ENCODE results near the gene DLX3.
"Not testable (repeated sequence)": the region's sequence is repeated elsewhere in the genome, so short reads cannot be mapped to it uniquely, and the experiment has no call there.

The DLX3 gene

DNA sequence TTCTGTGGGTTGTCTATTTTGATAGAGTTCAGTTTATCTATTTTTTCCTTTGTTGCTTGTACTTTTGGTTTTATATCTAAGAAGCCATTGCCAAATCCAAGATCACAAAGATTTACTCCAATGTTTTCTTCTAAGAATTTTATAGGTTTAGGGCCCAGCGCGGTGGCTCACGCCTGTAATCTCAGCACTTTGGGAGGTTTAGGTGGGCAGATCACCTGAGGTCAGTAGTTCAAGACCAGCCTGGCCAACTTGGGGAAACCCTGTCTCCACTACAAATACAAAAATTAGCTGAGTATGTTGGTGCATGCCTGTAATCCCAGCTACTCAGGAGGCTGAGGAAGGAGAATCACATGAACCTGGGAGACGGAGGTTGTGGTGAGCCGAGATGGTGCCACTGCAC, 47.2 kb upstream of the DLX3 start:
- H3K4me3 ChIP-seq (ENCODE audit: insufficient read depth, low read length, poor library complexity, severe bottlenecking) = no peak overlapping the region
- no peak overlapping the region for H2AFZ ChIP-seq (ENCODE audit: low read depth, low read length, severe bottlenecking)
- H3K27me3 ChIP-seq (ENCODE audit: low read length) = no peaks in the 10 kb centered on the region
- H3K9me3 ChIP-seq (ENCODE audit: insufficient read depth, low read length) = no peaks in the 10 kb centered on the region
- H3K27ac ChIP-seq (ENCODE audit: low read depth, low read length) = no peak overlapping the region
- no peaks in the 10 kb centered on the region for H3K9me2 ChIP-seq (replicated peaks; ENCODE audit: insufficient read depth, low read length)
- H3K4me2 ChIP-seq (ENCODE audit: low read depth, low read length, poor library complexity, severe bottlenecking) = no peak overlapping the region
- no peaks in the 10 kb centered on the region for H3K79me2 ChIP-seq (ENCODE audit: insufficient read depth, low read length)
- H3F3A ChIP-seq (ENCODE audit: insufficient read depth) = no peaks in the 10 kb centered on the region
- no peaks in the 10 kb centered on the region for H4K20me1 ChIP-seq (ENCODE audit: low read depth, low read length)
- no peak overlapping the region for H3K9ac ChIP-seq (ENCODE audit: low read length)
- TF ChIP-seq EZH2phosphoT487 (conservative IDR thresholded peaks at IDR 0.05; ENCODE audit: low read length) (no peak), CTCF (IDR thresholded peaks at IDR 0.05; ENCODE audit: insufficient read depth, low read length, poor library complexity, severe bottlenecking) (no peak)
- no peaks in the 10 kb centered on the region for H3K36me3 ChIP-seq (ENCODE audit: low read length)

- H3K4me2 ChIP-seq (ENCODE audit: low read depth, low read length, poor library complexity, severe bottlenecking); H3K9me3 ChIP-seq (ENCODE audit: insufficient read depth, low read length); H3K27ac ChIP-seq (ENCODE audit: low read depth, low read length); H2AFZ ChIP-seq (ENCODE audit: low read depth, low read length, severe bottlenecking); H3K9ac ChIP-seq (ENCODE audit: low read length); H3F3A ChIP-seq (ENCODE audit: insufficient read depth); H3K79me2 ChIP-seq (ENCODE audit: insufficient read depth, low read length); H3K27me3 ChIP-seq (ENCODE audit: low read length); H4K20me1 ChIP-seq (ENCODE audit: low read depth, low read length); H3K4me3 ChIP-seq (ENCODE audit: insufficient read depth, low read length, poor library complexity, severe bottlenecking); H3K36me3 ChIP-seq (ENCODE audit: low read length); H3K9me2 ChIP-seq (replicated peaks; ENCODE audit: insufficient read depth, low read length): not testable (repeated sequence)
Observed at GRCh38 chr17:50040496-50040895, 45.5 kb upstream of the DLX3 start.

- no peaks in the 10 kb centered on the region for H3K79me2 ChIP-seq (ENCODE audit: insufficient read depth, low read length)
- TF ChIP-seq CTCF (IDR thresholded peaks at IDR 0.05; ENCODE audit: insufficient read depth, low read length, poor library complexity, severe bottlenecking) (no peak), EZH2phosphoT487 (conservative IDR thresholded peaks at IDR 0.05; ENCODE audit: low read length) (no peak)
- no peak overlapping the region for H3K9ac ChIP-seq (ENCODE audit: low read length)
- no peak overlapping the region for H2AFZ ChIP-seq (ENCODE audit: low read depth, low read length, severe bottlenecking)
- no peaks in the 10 kb centered on the region for H3K27me3 ChIP-seq (ENCODE audit: low read length)
- H3K4me2 ChIP-seq (ENCODE audit: low read depth, low read length, poor library complexity, severe bottlenecking) = no peak overlapping the region
- H3K4me3 ChIP-seq (ENCODE audit: insufficient read depth, low read length, poor library complexity, severe bottlenecking) = no peak overlapping the region
- no peaks in the 10 kb centered on the region for H3K9me2 ChIP-seq (replicated peaks; ENCODE audit: insufficient read depth, low read length)
- no peaks in the 10 kb centered on the region for H3F3A ChIP-seq (ENCODE audit: insufficient read depth)
- H3K9me3 ChIP-seq (ENCODE audit: insufficient read depth, low read length) = no peaks in the 10 kb centered on the region
- no peaks in the 10 kb centered on the region for H4K20me1 ChIP-seq (ENCODE audit: low read depth, low read length)
- no peak overlapping the region for H3K27ac ChIP-seq (ENCODE audit: low read depth, low read length)
- no peaks in the 10 kb centered on the region for H3K36me3 ChIP-seq (ENCODE audit: low read length)
Observed at GRCh38 chr17:50039058-50039457, 44.0 kb upstream of the DLX3 start.

DNA sequence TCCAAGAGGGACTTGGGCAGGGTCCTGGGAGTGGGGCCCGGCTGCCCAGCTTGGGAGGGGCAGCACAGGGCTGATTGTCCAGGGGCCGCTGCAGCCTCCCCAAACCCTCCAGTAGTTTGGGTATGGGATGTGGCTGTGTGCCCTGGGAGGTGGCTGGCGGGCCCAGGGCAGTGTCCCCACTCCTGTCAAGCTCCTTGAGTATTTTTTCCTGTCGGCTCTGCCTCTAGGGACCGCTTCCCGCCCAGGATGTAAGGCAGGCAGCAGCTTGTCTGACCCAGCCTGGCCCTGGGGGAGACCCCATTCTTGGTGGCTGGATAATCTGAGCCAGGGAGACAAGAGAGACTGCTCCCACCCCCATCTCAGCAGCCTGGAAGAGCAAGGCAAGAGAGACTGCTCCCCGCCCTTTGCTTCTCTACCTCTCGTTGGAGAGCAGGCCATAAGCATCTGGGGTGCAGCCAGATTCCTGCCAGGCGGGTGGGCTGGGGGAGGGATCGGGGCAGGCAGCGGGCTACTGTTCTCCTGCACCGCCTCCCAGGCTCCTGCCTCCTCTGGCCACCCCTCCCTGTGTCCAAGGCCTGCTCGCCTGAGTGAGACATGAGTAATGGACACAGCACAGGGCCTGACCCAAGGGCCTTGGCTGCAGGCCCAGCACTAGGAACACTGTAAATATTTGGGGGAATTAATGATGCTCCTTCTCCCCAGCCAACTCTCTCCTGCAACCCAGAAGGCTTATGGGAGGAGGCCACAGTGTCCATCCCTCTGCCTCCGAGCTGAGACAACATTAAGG, 42.5 kb upstream of the DLX3 start:
- Histone ChIP-seq H3K27ac (ENCODE audit: low read depth, low read length) (no peak overlapping the region), H2AFZ (ENCODE audit: low read depth, low read length, severe bottlenecking) (no peak overlapping the region), H3F3A (ENCODE audit: insufficient read depth) (no peaks in the 10 kb centered on the region), H3K9me3 (ENCODE audit: insufficient read depth, low read length) (no peaks in the 10 kb centered on the region), H3K27me3 (ENCODE audit: low read length) (no peaks in the 10 kb centered on the region), H3K36me3 (ENCODE audit: low read length) (no peaks in the 10 kb centered on the region), H4K20me1 (ENCODE audit: low read depth, low read length) (no peaks in the 10 kb centered on the region), H3K9me2 (replicated peaks; ENCODE audit: insufficient read depth, low read length) (no peaks in the 10 kb centered on the region), H3K9ac (ENCODE audit: low read length) (no peak overlapping the region), H3K4me3 (ENCODE audit: insufficient read depth, low read length, poor library complexity, severe bottlenecking) (no peak overlapping the region), H3K79me2 (ENCODE audit: insufficient read depth, low read length) (no peaks in the 10 kb centered on the region), H3K4me2 (ENCODE audit: low read depth, low read length, poor library complexity, severe bottlenecking) (no peak overlapping the region)
- TF ChIP-seq EZH2phosphoT487 (conservative IDR thresholded peaks at IDR 0.05; ENCODE audit: low read length) (no peak), CTCF (IDR thresholded peaks at IDR 0.05; ENCODE audit: insufficient read depth, low read length, poor library complexity, severe bottlenecking) (no peak)

Data from SU-DHL-6 (cell line).